Tibial nerve (tissue), 3 donors: ENCODE measurements around the gene PACSIN2.

Experiments used
- CTCF ChIP-seq, 5 experiments: fragments of 200-600 bp in 3 of 5; fragments of 450-650 bp in 2 of 5; sonication (generic) in 3 of 5; IDR thresholded peaks; one replicate each; pipeline ENCODE4 v1.5.1; 2016 to 2019; ENCODE audit warnings: antibody characterized with exemption in 5 of 5, mild to moderate bottlenecking in 3 of 5, moderate library complexity in 2 of 5
- POLR2A ChIP-seq, 2 donors: fragments of 450-650 bp; IDR thresholded peaks; one replicate each; pipeline ENCODE4 v1.6.1; 2017; ENCODE audit warnings: antibody characterized with exemption in 2 of 2, mild to moderate bottlenecking in 2 of 2, moderate library complexity in 2 of 2

- TF ChIP-seq CTCF (IDR thresholded peaks at IDR 0.05), result no peak
- no peak for TF ChIP-seq POLR2A (IDR thresholded peaks at IDR 0.05)
These were observed 38.2 kb upstream of the PACSIN2 start for GRCh38 chr22:43053176-43053575.
